MCF 10A (cell line): ENCODE measurements around the gene LPIN3. TPM values are rescaled to one million over a fixed set of nuclear protein-coding genes. Genes with fewer than 3 reads are reported as not detected.

Source experiments
- BruUV-seq: library from RNA; stranded (reverse); fragments of 400-500 nt; replicated peaks from 2 replicates; lab custom pipeline; 2021; lab: Mats Ljungman, UMichigan
- CTCF ChIA-PET: fragments of 300-600 bp; sonication (Branson Sonifier 250); formaldehyde crosslinking; extraction: SDS; loops from one replicate; lab custom pipeline; 2021; ENCODE audit warnings: antibody characterized with exemption, inconsistent platforms; lab: Yijun Ruan, JAX
- POLR2A ChIA-PET: fragments of 300-600, 350-650 bp; sonication (Branson Sonifier 250); formaldehyde crosslinking; extraction: SDS; loops from one replicate; lab custom pipeline; 2020; ENCODE audit warnings: antibody characterized with exemption, inconsistent platforms; lab: Yijun Ruan, JAX
- DNase-seq: peaks from one replicate; pipeline ENCODE4 v3.0.0-alpha.2; 2018; ENCODE audit not compliant: unreplicated experiment
- H3K27ac Mint-ChIP-seq: one replicate; pipeline ENCODE4 v1.8.0; 2022; ENCODE audit warnings: mild to moderate bottlenecking, low read depth, mixed read lengths; ENCODE audit not compliant: unreplicated experiment
- H3K27me3 Mint-ChIP-seq: one replicate; pipeline ENCODE4 v1.8.0; 2022; ENCODE audit warnings: mixed read lengths; ENCODE audit not compliant: insufficient read depth, unreplicated experiment
- H3K36me3 Mint-ChIP-seq: one replicate; pipeline ENCODE4 v1.8.0; 2022; ENCODE audit warnings: mild to moderate bottlenecking, moderate library complexity, mixed read lengths; ENCODE audit not compliant: insufficient read depth, unreplicated experiment
- H3K4me1 Mint-ChIP-seq: one replicate; pipeline ENCODE4 v1.8.0; 2022; ENCODE audit warnings: mixed read lengths; ENCODE audit not compliant: insufficient read depth, unreplicated experiment
- H3K4me3 Mint-ChIP-seq: one replicate; pipeline ENCODE4 v1.8.0; 2022; ENCODE audit warnings: mild to moderate bottlenecking, moderate library complexity, mixed read lengths; ENCODE audit not compliant: unreplicated experiment
- H3K9me3 Mint-ChIP-seq: one replicate; pipeline ENCODE4 v1.8.0; 2022; ENCODE audit warnings: mixed read lengths; ENCODE audit not compliant: unreplicated experiment
- intact Hi-C: fragments of 100-400 bp; cut with micrococcal nuclease; formaldehyde crosslinking; loops from 2 replicates; pipeline ENCODE4 v1.14.1; 2022
- total RNA-seq: library from RNA; stranded (reverse); gene quantifications from 2 replicates; pipeline ENCODE4 v1.2.3, GENCODE V29; 2022
- TF ChIP-seq, protein P1 (sequence below): fragments of 200-600 bp; IDR thresholded peaks from one replicate; pipeline ENCODE4 v1.8.0; 2022; ENCODE audit warnings: antibody characterized with exemption, mild to moderate bottlenecking; ENCODE audit not compliant: unreplicated experiment

LPIN3 gene
- total RNA-seq, 1 experiment from 2014 or later: 16.5 TPM

- Mint-ChIP-seq H3K27ac (no peak overlapping the region), H3K27me3 (peaks cover 37% of the 10 kb centered on the region), H3K4me1 (no peaks in the 10 kb centered on the region), H3K9me3 (no peaks in the 10 kb centered on the region), H3K4me3 (no peak overlapping the region), H3K36me3 (peaks cover 6% of the 10 kb centered on the region)
- BruUV-seq: no TSS peak
- no peak for DNase-seq
- POLR2A ChIA-PET: interaction anchor here (0.9 kb wide), 1 partner anchor 9 kb away, joined by 3 read pairs; no protein-coding TSS in a partner anchor
- intact Hi-C loops: no loop called here
- TF ChIP-seq, protein P1, sequence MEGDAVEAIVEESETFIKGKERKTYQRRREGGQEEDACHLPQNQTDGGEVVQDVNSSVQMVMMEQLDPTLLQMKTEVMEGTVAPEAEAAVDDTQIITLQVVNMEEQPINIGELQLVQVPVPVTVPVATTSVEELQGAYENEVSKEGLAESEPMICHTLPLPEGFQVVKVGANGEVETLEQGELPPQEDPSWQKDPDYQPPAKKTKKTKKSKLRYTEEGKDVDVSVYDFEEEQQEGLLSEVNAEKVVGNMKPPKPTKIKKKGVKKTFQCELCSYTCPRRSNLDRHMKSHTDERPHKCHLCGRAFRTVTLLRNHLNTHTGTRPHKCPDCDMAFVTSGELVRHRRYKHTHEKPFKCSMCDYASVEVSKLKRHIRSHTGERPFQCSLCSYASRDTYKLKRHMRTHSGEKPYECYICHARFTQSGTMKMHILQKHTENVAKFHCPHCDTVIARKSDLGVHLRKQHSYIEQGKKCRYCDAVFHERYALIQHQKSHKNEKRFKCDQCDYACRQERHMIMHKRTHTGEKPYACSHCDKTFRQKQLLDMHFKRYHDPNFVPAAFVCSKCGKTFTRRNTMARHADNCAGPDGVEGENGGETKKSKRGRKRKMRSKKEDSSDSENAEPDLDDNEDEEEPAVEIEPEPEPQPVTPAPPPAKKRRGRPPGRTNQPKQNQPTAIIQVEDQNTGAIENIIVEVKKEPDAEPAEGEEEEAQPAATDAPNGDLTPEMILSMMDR: no peak
- CTCF ChIA-PET: interaction anchor here (0.7 to 1.0 kb wide), 2 partner anchors 17 to 27 kb away, joined by 3 read pairs; partner anchors contain the start of gene LPIN3
Measured at GRCh38 chr20:41367393-41367695, 26.7 kb downstream of the LPIN3 start.

GRCh38 chr20:41367956-41368355, 27.3 kb downstream of the LPIN3 start:
- TF ChIP-seq, protein P1: no peak
- ChIA-PET CTCF (interaction anchor here (0.5 to 1.2 kb wide), 5 partner anchors 18 to 400 kb away, joined by 3 to 4 read pairs (median 3); partner anchors contain the start of gene LPIN3), POLR2A (interaction anchor here (0.9 kb wide), 1 partner anchor 9 kb away, joined by 3 read pairs; no protein-coding TSS in a partner anchor)
- no TSS peak for BruUV-seq
- peaks cover 37% of the 10 kb centered on the region for H3K27me3 Mint-ChIP-seq
- no peak for DNase-seq
- H3K9me3 Mint-ChIP-seq: no peaks in the 10 kb centered on the region
- intact Hi-C loops: no loop called here
- no peaks in the 10 kb centered on the region for H3K4me1 Mint-ChIP-seq
- no peak overlapping the region for H3K4me3 Mint-ChIP-seq
- no peak overlapping the region for H3K27ac Mint-ChIP-seq
- H3K36me3 Mint-ChIP-seq: peaks cover 5% of the 10 kb centered on the region

DNA sequence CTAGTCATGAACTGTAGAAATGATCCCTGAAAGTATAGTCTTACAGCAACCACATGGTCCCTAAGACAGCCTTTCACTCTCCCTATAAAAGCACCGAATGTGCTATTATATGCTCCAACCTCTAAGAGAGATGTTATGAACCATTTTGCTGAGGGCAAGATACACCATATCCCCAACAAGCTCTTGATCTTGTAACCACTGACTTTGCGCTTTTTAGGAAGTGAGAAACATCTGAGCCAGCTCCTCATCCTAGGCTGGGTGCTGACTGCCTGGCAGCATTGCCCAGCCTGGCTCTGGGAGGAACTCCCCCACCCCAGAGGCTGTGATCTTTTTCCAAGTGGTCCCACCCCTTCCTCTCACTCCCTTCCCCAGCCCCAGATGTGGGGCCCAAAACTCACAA, 29.1 kb downstream of the LPIN3 start:
- H3K27me3 Mint-ChIP-seq: peaks cover 31% of the 10 kb centered on the region
- CTCF ChIA-PET: interaction anchor here (1.2 to 2.0 kb wide), 2 partner anchors 11 to 29 kb away, joined by 4 read pairs; partner anchors contain the start of gene LPIN3
- POLR2A ChIA-PET: no interaction called here
- BruUV-seq: no TSS peak
- no peak for DNase-seq
- TF ChIP-seq, protein P1: no peak
- no peak overlapping the region for H3K4me3 Mint-ChIP-seq
- intact Hi-C loops: no loop called here
- no peak overlapping the region for H3K27ac Mint-ChIP-seq
- no peaks in the 10 kb centered on the region for H3K9me3 Mint-ChIP-seq
- no peaks in the 10 kb centered on the region for H3K36me3 Mint-ChIP-seq
- no peaks in the 10 kb centered on the region for H3K4me1 Mint-ChIP-seq

DNA sequence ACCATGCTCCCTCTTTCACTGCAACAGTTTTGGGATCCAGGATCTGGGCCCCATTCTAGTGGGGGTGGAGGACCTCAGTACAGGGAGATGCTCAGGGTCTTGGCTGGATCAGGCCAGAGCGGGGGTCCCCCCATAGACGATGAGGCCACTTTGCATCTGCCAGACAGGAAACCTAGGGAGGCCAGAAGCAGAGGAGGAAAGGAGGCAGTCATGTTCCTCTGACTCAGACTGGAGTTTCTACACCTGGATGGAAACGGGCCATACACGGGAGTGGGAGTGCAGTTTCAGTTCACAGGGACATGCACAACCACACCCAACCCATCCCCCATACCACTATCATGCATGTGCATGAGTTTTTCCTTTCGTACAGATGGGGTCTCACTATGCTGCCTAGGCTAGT, 29.6 kb downstream of the LPIN3 start:
- Mint-ChIP-seq H3K4me1 (no peaks in the 10 kb centered on the region), H3K27ac (no peak overlapping the region), H3K27me3 (peaks cover 26% of the 10 kb centered on the region), H3K4me3 (no peak overlapping the region), H3K36me3 (no peaks in the 10 kb centered on the region), H3K9me3 (no peaks in the 10 kb centered on the region)
- BruUV-seq: no TSS peak
- ChIA-PET POLR2A (no interaction called here), CTCF (interaction anchor here (1.2 to 2.0 kb wide), 2 partner anchors 11 to 30 kb away, joined by 4 read pairs; partner anchors contain the start of gene LPIN3)
- DNase-seq: peak; percentile 41
- intact Hi-C loops: no loop called here
- TF ChIP-seq, protein P1: no peak
